Measurements from ENCODE around the gene KRT84.
"Not testable (repeated sequence)": the region's sequence is repeated elsewhere in the genome, so short reads cannot be mapped to it uniquely, and the experiment has no call there.

KRT84 gene

GRCh38 chr12:52413202-52413601 is 27.8 kb upstream of the KRT84 start:
- no peak for DNase-seq (ENCODE audit: low read depth, low spot score)

GRCh38 chr12:52411815-52412214 is 26.4 kb upstream of the KRT84 start:
- no peak for DNase-seq (ENCODE audit: low read depth, low spot score)

- not testable (repeated sequence) for DNase-seq (ENCODE audit: low read depth, low spot score)
Observed at GRCh38 chr12:52410589-52411248, 25.3 kb upstream of the KRT84 start.

DNA sequence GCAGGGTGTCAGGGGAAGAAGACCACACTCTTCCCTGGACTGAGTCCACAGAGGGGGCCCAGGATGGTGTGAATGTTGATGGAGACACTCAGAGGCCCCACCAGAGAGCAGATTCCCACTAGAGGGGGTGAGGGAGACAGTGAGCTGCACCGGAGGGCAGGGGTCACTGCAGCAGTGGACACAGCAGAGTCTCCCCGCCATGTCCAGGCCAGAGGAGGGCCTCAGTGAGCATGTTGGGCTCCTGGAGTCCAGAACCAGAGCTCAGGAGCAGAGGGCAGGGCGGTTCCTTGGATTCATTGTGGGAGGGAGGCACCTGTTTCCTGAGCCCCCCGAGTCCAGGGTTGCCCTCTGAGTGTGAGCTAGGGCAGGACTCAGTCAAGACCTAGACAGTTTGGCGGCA is 22.5 kb upstream of the KRT84 start:
- DNase-seq (ENCODE audit: low read depth, low spot score) = no peak

DNA sequence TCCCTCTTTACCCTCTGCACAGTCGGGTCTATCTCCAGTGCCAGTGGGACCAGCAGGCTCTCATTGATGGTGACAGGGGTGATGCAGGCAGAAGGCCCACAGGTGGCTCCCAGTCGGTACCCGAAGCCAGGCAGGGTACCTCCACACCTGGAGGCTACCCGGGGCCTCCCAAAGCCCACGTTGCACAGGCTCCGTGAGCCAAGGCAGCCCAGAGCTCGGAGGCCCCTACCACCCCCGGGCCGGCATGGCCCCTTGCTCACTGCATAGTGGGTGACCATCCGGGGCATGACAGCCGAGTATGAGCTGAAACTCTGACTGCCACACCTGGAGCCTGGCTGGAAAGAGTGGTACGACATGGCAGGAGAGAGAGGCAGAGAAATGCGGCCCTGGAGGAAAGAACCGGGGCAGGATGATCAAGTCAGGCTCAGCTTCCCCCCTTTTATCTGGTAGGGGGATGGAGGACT is 20.5 kb upstream of the KRT84 start, which contains the start of gene KRT82:
Gene KRT82, minus strand, starts transcription at position 414 of the 464 bp plus-strand sequence. Its CDS starts 58 bp downstream, at position 356.
- no peak for DNase-seq (ENCODE audit: low read depth, low spot score)

DNA sequence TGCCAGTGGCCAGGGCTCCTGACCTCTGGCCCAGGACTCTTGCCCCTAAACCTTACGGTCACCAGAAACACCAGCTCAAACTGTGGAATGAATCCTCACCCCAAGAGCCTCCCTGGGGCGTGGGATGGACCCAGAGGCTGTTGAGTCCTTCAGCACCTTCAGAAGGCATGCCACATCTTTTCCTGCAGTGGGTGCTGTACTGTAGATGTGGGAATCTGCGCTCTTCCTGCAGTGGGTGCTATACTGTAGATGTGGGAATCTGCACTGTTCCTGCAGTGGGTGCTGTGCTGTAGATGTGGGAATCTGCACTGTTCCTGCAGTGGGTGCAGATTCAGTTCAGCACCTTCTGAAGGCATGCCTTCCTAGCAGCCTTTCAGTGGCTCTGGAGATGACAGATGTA is 19.5 kb upstream of the KRT84 start:
- DNase-seq (ENCODE audit: low read depth, low spot score) = no peak

GRCh38 chr12:52403561-52403960 is 18.1 kb upstream of the KRT84 start:
- DNase-seq (ENCODE audit: low read depth, low spot score) = no peak

DNA sequence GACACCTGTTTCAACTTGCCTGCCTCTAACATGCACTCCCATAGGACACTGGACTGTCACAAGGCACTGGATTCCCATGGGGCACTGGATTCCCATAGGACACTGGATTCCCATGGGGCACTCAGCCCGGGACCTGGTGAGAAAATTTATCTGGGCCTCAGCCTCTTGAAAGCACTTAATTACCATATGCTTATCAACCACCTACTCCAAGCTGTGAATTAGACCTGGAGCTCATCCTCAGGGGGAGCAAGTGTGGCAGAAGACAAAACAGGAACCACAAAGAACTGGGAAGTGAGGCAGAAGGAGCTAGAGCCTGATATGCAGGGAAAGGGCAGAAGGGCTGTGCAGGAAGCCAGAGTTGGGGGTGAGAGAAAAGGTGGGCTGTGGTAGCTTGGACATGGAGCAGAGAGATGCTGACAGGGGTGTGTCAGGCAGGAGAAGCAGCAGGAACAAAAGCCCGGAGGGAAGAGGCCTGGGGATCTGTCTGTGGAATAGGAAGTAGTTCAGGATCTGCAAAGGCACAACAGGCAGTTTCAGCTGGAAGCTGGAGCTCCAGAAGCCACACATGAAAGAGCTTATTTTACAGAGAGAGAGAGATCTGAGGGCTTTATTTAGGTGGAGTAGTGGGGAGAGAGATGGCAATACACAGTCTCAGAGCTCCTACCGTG is 17.6 kb upstream of the KRT84 start:
- no peak for DNase-seq (ENCODE audit: low read depth, low spot score)

DNA sequence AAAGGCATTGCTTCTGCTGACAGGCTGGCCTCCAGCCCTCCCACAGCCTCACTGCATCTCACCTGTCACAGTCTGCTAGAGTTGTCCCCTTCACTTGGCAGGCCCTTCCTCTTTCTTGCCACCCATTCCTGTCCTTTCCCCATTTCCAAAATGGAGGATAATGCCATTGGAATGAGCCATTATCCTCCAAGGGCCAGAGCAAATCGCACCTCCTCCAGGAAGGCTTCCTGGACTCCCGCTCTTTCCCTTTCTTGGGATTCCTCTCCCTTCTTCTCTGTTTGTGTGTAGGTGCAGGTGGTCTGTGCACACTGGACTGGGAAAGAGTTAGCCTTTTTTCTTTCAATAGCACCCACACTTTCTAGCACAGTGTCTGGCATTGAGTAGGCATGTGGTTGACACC is 16.9 kb upstream of the KRT84 start:
- DNase-seq (ENCODE audit: low read depth, low spot score) = no peak

DNA sequence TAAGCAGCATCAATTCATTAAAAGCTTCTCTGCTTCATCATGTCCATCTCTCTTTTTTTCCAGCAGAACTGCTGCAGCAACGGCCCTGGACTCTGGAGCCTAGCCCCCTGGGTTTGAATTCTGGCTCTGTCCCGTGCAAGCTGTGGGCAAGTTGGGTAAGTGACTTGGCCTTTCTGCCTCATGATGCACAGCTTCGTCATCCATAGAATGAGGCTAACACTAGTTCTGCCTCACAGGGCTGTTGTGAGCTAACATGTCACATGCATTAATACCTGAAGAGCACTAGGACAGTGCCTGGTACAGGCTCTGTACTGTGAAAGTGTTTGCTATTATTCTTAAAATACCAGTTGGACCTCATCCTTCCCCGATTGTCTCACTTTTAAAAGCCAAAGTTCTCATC is 16.5 kb upstream of the KRT84 start:
- DNase-seq (ENCODE audit: low read depth, low spot score) = no peak

DNA sequence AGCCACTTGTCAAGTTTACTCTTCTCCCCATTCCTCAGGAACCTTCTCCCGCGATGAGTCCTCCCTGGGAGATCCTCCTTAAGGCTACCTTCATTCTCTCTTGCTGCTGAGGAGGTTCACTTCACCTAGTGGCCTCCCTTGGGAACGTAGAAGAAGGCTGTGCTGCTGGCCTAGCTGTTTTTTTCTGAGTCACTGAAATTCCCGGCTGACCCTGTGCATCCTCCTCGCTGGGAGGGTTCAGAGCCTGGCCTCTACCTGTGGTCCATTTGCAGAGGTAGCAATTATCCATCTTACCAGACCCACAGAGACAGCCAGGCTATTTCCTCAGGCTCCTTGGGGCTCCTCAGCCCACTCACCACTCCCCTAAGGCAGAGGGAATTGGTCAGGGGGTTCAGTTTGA is 16.1 kb upstream of the KRT84 start:
- DNase-seq (ENCODE audit: low read depth, low spot score) = no peak

DNA sequence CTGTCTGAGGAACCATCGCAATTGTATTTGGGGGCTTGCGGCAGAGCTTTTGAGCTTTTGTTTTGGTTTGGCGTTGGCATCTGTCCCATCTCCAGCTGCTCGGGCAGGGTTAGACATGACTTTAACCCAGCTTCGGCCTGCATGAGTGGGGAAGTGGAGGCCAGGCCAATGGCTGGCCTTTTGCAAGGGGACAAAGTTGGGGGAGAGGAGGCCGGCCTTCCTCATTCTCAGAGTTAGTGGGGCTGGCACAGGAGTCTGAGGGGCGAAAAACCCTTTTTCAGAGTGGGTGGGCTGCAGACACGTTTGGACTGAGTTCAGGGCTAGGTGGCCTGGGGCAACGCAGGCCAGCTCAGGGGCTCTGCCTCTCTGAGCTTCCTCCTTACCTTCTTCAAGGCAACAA is 15.5 kb upstream of the KRT84 start:
- no peak for DNase-seq (ENCODE audit: low read depth, low spot score)

DNA sequence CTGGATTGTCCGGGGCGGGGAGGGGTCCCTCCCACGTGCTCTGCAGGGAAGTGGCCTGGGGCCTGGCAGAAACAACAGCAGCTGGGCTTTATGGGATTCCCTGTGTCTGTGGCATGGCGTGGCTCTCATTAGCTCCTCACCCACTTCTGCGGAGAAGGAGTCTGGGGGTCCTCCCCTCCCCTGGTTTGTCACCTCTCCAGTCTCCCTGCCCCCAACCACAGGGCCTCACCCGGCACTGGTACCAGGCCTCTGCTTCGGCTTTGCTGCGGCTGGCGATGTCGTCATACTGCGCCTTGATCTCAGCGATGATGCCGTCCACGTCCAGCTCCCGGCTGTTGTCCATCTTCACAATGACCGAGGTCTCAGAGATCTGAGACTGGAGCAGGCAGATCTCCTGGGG is 14.3 kb upstream of the KRT84 start:
- no peak for DNase-seq (ENCODE audit: low read depth, low spot score)

DNA sequence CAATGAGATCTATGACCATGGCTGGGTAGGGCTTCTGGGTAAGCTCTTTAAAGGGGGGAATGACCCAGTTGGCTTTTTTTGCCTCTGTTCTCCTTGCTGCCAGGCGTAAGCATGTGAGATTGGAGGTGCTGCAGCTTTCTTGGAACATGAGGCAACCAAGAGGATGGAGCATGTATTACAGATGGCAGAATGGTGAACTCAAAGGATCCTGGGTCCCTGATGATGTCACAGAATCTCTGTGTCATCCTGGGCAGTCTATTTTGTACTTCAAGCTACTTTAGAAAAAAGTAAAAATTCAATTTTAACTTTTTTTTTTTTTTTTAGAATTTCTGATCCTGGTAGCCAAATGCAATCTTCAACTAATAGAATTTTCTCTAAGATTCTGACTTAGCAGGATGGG is 12.7 kb upstream of the KRT84 start:
- DNase-seq (ENCODE audit: low read depth, low spot score) = no peak

DNA sequence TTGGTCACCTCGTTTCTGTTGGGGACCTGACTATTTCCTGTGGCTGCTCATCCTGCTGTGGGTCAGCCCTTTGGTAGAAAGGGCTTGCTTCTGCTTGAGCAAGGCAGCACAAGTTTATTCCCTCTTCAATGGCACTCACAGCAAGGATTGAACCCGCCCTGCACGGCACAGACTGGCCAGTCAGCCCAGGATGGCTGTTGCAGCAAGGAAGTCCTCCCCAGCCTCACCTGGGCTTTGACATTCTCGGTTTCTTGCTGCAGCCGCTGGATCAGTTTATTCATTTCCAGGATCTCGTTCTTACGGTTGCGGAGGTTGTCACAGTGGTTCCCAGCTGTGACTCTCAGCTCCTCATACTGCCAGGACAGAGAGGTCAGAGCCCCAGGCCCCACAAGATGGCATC is 11.2 kb upstream of the KRT84 start:
- no peak for DNase-seq (ENCODE audit: low read depth, low spot score)

GRCh38 chr12:52395761-52396434 is 10.4 kb upstream of the KRT84 start:
- DNase-seq (ENCODE audit: low read depth, low spot score) = no peak

DNA sequence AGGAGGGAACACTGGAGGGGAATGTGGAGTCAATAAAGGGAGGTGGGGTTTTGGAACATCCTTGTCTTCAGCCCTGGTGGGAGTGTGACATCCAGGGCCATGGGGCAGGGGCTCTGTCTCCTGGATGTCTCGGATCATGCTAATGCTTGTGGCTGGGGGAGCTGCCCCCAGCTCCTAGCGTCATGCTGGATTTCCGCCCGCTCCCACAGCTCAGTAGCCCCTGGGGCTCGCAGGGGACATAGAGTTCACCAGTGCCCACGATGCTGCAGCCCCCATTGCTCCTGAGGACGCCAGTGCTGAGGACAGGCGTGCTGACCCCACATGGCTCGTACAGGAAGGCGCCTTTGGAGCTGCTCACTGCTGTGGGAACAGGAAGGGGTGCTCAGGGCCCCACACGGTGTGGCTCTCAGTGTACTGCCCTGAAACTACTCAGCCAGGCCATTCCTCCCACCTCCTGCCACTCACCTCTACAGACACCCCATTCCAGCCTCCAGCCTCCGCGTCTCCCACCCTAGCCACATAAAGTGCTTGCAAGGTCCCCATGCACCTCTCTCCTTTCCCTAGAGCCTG is 9.5 kb upstream of the KRT84 start:
- no peak for DNase-seq (ENCODE audit: low read depth, low spot score)

- no peak for DNase-seq (ENCODE audit: low read depth, low spot score)
Observed at GRCh38 chr12:52392465-52393007, 7.1 kb upstream of the KRT84 start.

- no peak for DNase-seq (ENCODE audit: low read depth, low spot score)
Observed at GRCh38 chr12:52391618-52392002, 6.2 kb upstream of the KRT84 start.

DNA sequence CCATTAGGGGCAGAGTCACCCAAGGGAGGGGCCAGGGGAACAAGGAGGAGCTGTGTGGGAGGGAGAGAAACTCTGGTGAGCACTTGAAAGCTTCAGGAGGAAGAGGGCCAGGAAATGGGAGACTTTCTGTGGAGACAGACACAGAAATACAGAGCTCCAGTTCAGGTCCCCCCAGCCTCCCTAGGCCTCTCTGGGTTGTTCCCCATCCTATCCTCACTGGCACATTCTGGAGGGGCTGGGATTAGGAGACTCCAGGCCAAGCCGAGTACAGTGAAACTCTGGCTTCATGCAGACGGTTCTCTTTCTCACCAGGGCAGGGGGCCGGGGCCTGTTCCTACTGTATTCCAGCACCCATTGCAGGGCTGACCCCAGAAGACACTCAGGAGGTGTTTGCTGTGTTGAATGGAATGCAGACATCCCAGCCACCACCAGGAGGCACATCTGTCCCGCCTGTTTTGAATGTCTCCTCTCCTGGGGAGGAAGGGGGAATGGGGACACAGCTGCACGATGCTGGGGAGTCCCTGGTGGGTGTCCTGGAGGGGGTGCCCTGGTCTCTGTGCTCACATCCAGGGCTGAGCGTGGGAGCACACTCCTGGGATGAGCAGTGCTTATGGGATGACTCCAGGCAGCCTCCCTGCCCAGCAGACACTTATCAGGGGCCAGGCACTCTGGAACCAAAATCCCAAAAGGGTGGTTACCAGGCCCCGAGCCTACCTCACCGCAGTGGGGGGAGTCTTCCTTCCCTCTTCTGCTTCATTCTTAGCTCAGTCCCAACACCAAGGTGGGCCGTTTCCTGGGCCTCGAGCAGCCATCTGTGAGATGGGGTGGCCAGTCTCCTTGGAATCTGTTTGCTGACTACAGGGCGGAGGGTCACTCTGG is 5.5 kb upstream of the KRT84 start:
- no peak for DNase-seq (ENCODE audit: low read depth, low spot score)

Measured in activated CD4-positive, CD25-positive, alpha-beta regulatory T cell treated with anti-CD3 and anti-CD28 coated beads, Interleukin-2, amount 50 U/mL, for 16 hours (primary cell).